Prostate gland (tissue), 2 donors: ENCODE results near the gene SPATA20.

Source experiments
- POLR2A ChIP-seq: fragments of 450-650 bp; IDR thresholded peaks from one replicate; pipeline ENCODE4 v1.6.1; 2016; ENCODE audit warnings: antibody characterized with exemption, mild to moderate bottlenecking
- POLR2AphosphoS5 ChIP-seq: sonication (generic); formaldehyde crosslinking; IDR thresholded peaks from one replicate; pipeline ENCODE4 v1.6.1; 2017; ENCODE audit warnings: antibody characterized with exemption
- TF ChIP-seq, protein P1 (sequence below), 4 experiments: fragments of 200-600 bp in 2 of 4; fragments of 450-650 bp in 2 of 4; sonication (generic) in 2 of 4; IDR thresholded peaks; 1 replicate in 3 of 4; 2 replicates in 1 of 4; pipeline ENCODE4 v1.5.1; 2016 to 2019; ENCODE audit warnings: antibody characterized with exemption in 4 of 4, mild to moderate bottlenecking in 2 of 4, moderate library complexity in 2 of 4

GRCh38 chr17:50538549-50539410 lies 8.2 kb upstream of the SPATA20 start:
- TF ChIP-seq, protein P1, sequence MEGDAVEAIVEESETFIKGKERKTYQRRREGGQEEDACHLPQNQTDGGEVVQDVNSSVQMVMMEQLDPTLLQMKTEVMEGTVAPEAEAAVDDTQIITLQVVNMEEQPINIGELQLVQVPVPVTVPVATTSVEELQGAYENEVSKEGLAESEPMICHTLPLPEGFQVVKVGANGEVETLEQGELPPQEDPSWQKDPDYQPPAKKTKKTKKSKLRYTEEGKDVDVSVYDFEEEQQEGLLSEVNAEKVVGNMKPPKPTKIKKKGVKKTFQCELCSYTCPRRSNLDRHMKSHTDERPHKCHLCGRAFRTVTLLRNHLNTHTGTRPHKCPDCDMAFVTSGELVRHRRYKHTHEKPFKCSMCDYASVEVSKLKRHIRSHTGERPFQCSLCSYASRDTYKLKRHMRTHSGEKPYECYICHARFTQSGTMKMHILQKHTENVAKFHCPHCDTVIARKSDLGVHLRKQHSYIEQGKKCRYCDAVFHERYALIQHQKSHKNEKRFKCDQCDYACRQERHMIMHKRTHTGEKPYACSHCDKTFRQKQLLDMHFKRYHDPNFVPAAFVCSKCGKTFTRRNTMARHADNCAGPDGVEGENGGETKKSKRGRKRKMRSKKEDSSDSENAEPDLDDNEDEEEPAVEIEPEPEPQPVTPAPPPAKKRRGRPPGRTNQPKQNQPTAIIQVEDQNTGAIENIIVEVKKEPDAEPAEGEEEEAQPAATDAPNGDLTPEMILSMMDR (IDR thresholded peaks at IDR 0.05), result no peak
- no peak for TF ChIP-seq POLR2A
- no peak for TF ChIP-seq POLR2AphosphoS5
